GM18502 (cell line): ENCODE measurements around the gene TNS3.

Experiments used
- ATAC-seq: cut with Tn5 transposase; IDR thresholded peaks from one replicate; pipeline ENCODE4 v1.9.1; 2021; ENCODE audit warnings: mild to moderate bottlenecking; ENCODE audit not compliant: unreplicated experiment, poor library complexity

Gene TNS3

DNA sequence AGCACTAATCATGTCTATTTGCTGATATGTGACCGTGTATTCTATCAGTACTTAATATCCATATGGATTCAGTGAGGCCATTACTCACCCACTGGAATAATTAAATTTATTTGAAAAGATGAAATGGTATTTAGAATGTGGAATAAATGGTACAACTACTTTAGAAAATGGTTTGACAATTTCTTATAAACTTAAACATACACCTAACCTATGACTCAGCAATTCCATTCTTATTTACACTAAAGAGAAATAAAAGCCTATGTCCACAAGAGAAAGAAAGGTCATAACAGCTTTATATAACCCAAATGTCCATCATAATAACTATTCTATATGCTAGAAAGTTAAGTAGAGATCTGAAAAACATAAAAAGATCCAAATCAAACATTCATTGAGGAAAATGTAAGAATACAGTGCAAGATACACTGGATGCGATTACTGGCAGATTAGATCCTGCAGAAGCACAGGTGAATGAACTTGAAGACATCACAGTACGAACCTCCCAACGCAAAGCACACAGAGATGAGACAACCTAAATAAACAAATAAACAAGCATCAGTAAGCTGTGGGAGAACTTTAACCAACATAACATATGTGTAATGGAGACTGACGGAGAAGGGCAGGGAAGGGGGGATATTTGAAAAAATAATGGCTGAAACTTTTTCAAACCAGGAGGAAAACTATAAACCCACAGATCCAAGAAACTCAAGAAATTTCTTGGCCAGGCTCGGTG, 51.9 kb downstream of the TNS3 start:
- ATAC-seq, result no peak

- no peak for ATAC-seq
Observed at GRCh38 chr7:47529405-47529804, 52.5 kb downstream of the TNS3 start.

DNA sequence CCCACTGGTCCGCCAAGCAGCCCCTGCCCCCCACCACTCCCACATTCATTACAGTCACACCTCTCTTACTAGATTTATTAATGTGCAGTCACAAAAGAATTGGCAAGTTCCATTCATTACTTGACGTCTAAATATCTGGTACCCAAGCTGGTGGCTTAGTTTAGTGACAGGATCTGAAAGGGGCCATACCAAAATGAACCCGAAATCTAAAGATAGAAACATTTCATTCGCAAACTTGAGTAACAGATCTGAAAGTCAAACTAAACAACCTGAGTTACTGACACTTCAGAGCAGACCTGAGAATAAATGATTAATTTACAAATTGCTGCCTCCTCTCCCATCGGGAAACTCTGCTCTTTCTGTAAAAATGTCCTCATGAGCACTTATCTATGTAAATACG, 53.4 kb downstream of the TNS3 start:
- no peak for ATAC-seq

- no peak for ATAC-seq
Observed at GRCh38 chr7:47526466-47526865, 55.4 kb downstream of the TNS3 start.

DNA sequence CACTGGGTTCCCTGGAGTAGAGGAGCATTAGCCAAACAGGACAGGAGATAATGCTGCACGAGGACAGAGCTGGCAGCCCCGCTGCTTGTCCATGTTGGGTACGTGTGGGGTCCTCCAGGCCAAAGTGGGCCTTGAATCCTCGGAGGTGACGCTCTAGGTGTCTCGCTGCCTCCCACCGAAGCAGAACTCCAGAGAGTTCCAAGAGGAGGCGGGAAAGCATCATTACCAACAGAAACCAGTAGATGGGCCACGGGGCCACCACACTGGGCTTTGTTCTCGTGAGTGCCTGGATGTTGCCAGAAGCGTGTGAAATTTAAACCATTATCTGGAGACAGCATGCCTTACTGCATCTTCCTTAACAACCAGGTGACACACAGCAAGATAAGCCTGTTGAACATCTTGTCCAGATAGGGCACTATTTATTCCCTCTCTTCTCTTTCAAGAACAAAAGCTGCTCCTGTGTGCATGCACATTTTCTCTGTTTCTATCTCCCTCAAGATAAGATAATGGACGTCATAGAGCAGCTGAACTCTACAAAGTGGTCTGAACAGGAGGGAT, 56.8 kb downstream of the TNS3 start:
- no peak for ATAC-seq

GRCh38 chr7:47523401-47523800, 58.5 kb downstream of the TNS3 start:
- ATAC-seq, result no peak

DNA sequence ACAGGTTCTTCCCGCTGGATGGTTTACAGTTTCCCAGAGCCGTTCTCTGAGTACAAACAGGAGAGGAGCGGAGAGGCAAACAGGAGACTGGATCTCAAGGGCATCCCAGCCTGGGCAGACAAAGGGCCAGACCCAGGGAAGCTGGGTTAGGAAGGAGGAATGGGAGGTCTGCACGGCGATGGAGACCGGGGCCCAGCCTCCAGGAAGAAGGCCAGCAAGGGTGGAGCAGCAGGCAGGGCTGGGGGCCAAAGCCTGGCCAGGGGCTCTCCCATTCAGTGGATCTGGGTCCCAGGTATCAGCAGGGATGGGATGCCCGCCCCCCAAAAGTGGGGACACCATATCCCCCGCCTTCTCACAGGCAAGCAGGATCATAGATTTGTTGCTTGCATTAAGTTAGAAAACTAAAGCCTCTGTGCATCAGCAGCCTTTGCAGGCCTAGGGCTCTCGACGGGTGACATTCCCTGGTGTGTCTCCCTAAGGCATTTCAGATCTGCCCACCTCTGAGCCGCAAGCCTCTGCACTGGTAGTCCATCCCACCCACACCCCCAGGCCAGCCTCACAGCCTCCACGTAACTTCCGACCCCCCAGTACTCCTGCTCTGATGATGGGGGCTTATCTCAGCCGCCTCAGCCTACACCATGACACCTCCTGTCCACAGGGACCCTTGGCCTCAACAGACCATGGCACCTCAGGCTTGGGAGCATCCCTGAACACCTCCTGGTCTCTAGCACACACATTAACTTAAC, 59.9 kb downstream of the TNS3 start:
- ATAC-seq, result no peak

- ATAC-seq, result no peak
Observed at GRCh38 chr7:47521011-47521795, 60.7 kb downstream of the TNS3 start.

- no peak for ATAC-seq
Observed at GRCh38 chr7:47520406-47520805, 61.5 kb downstream of the TNS3 start.

- ATAC-seq, result no peak
Observed at GRCh38 chr7:47518827-47519226, 63.1 kb downstream of the TNS3 start.

- ATAC-seq, result no peak
Observed at GRCh38 chr7:47517821-47518480, 64.0 kb downstream of the TNS3 start.

- no peak for ATAC-seq
Observed at GRCh38 chr7:47516985-47517600, 64.8 kb downstream of the TNS3 start.

GRCh38 chr7:47516386-47516785, 65.5 kb downstream of the TNS3 start:
- no peak for ATAC-seq

DNA sequence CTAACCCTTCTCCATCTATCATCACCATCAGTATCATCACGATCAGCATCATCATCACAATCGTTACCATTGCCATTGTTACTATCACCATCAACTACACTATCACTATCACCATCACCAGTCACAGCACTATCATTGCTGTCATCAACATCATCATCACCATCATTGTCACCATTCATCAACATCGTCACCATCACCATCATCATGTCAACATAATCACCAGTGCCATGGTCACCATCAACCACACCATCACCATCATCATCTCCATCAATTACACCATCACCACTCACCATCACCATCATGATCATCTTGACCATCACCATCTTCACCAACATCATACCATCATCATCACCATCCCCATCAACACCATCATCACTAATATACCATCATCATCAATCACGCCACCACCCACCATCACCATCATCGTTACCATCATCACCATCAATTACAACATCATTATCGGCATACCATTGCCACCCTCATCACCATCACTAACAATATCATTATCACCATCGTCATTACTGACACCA, 66.5 kb downstream of the TNS3 start:
- no peak for ATAC-seq

- ATAC-seq, result no peak
Observed at GRCh38 chr7:47514818-47515217, 67.1 kb downstream of the TNS3 start.

DNA sequence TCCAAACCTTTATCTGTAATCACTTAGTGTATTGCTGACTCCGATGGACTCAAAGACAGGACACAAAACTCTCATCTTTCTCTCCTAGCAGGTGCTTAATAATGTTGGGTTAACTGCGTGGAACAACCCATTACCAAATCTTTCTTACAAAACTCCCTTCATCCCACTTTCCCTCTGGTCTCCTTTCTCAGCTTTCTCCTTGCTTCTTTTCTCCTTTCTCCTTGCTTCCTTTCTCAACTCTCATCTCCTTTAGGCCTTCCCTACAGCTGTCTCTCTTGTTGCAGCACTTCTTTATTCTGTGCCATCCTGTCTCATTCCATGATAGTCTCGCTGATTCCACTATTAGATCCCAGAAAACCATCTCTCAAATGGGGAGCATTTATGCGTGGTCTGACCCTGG, 67.5 kb downstream of the TNS3 start:
- no peak for ATAC-seq

GRCh38 chr7:47513741-47514241, 68.1 kb downstream of the TNS3 start:
- no peak for ATAC-seq

GRCh38 chr7:47512481-47513176, 69.3 kb downstream of the TNS3 start:
- no peak for ATAC-seq
